SK-N-SH (cell line): Measurements from ENCODE around the gene SEBOX. TPM values are rescaled to one million over a fixed set of nuclear protein-coding genes. Genes with fewer than 3 reads are reported as not detected.

Experiments used
- CTCF ChIA-PET: fragments of 300-600, 350-600 bp; formaldehyde crosslinking; extraction: SDS; loops from one replicate; lab custom pipeline; 2021; lab: Yijun Ruan, JAX
- POLR2A ChIA-PET: fragments of 350-600 bp; sonication (Branson Sonifier 250); formaldehyde crosslinking; extraction: SDS; loops from one replicate; lab custom pipeline; 2020; ENCODE audit warnings: antibody characterized with exemption, inconsistent platforms; lab: Yijun Ruan, JAX
- DNase-seq: peaks from one replicate; pipeline ENCODE4 v3.0.0; 2012
- H2AFZ ChIP-seq: fragments of 200-600 bp; sonication (generic); 2 replicates; pipeline ENCODE4 v1.8.1; 2016; ENCODE audit warnings: antibody characterized with exemption, mild to moderate bottlenecking, low read depth
- H3F3A ChIP-seq: fragments of 200-600 bp; sonication (generic); replicated peaks from 2 replicates; pipeline ENCODE3; 2016; ENCODE audit warnings: antibody characterized with exemption, mild to moderate bottlenecking; ENCODE audit not compliant: insufficient read depth
- H3K27ac ChIP-seq, 2 experiments: fragments of 200-500 bp in 1 of 2; fragments of 200-600 bp in 1 of 2; sonication (Bioruptor generic) in 1 of 2; sonication (generic), shearing (Covaris generic) in 1 of 2; 2 replicates each; pipeline versions ENCODE4 v1.5.1 to v1.6.1; 2014 to 2016; ENCODE audit warnings: low read depth in 2 of 2, inconsistent platforms in 1 of 2, low read length in 1 of 2, mild to moderate bottlenecking in 1 of 2, mixed read lengths in 1 of 2
- H3K27me3 ChIP-seq: fragments of 200-600 bp; sonication (generic), shearing (Covaris generic); 2 replicates; pipeline ENCODE4 v1.6.1; 2016; ENCODE audit warnings: mixed run types; ENCODE audit not compliant: insufficient read depth
- H3K36me3 ChIP-seq, 2 experiments: fragments of 200-500 bp in 1 of 2; fragments of 200-600 bp in 1 of 2; sonication (Bioruptor generic) in 1 of 2; sonication (generic) in 1 of 2; replicated peaks in 1 of 2; 2 replicates each; pipeline versions ENCODE3 to v1.5.1; 2014 to 2016; ENCODE audit warnings: low read length in 1 of 2, mild to moderate bottlenecking in 1 of 2; ENCODE audit not compliant: insufficient read depth in 2 of 2, control insufficient read depth in 1 of 2
- H3K4me1 ChIP-seq, 2 experiments: fragments of 200-500 bp in 1 of 2; fragments of 200-600 bp in 1 of 2; sonication (Bioruptor generic) in 1 of 2; sonication (generic), shearing (Covaris generic) in 1 of 2; 2 replicates each; pipeline versions ENCODE4 v1.5.1 to v1.6.1; 2014 to 2016; ENCODE audit warnings: low read depth in 1 of 2, low read length in 1 of 2, mixed run types in 1 of 2; ENCODE audit not compliant: insufficient read depth in 2 of 2, control insufficient read depth in 1 of 2
- H3K4me2 ChIP-seq: fragments of 200-600 bp; sonication (generic), shearing (Covaris generic); 2 replicates; pipeline ENCODE4 v1.6.1; 2017; ENCODE audit warnings: mixed run types
- H3K4me3 ChIP-seq, 2 experiments: fragments of 200-500 bp in 1 of 2; fragments of 200-600 bp in 1 of 2; sonication (Bioruptor generic) in 1 of 2; sonication (generic), shearing (Covaris generic) in 1 of 2; 2 replicates each; pipeline versions ENCODE4 v1.5.1 to v1.8.1; 2014 to 2016; ENCODE audit warnings: low read depth in 2 of 2, inconsistent platforms in 1 of 2, low read length in 1 of 2, mild to moderate bottlenecking in 1 of 2, mixed read lengths in 1 of 2, moderate library complexity in 1 of 2
- H3K79me2 ChIP-seq: fragments of 200-600 bp; sonication (generic); 2 replicates; pipeline ENCODE4 v1.8.1; 2017; ENCODE audit warnings: mild to moderate bottlenecking; ENCODE audit not compliant: insufficient read depth
- H3K9ac ChIP-seq: fragments of 200-600 bp; sonication (generic); 2 replicates; pipeline ENCODE4 v1.6.1; 2017; ENCODE audit warnings: mixed run types
- H3K9me2 ChIP-seq: fragments of 200-600 bp; sonication (generic); 2 replicates; pipeline ENCODE4 v1.6.1; 2017; ENCODE audit warnings: mixed run types
- H3K9me3 ChIP-seq: fragments of 200-600 bp; sonication (generic); 2 replicates; pipeline ENCODE4 v1.6.1; 2017; ENCODE audit warnings: mixed run types, mild to moderate bottlenecking, moderate library complexity
- H4K20me1 ChIP-seq: fragments of 200-600 bp; sonication (generic); 2 replicates; pipeline ENCODE4 v1.6.1; 2017; ENCODE audit warnings: mild to moderate bottlenecking, mixed run types; ENCODE audit not compliant: insufficient read depth
- CHD2 ChIP-seq: fragments of 150-350 bp; IDR thresholded peaks from 2 replicates; pipeline ENCODE4 v1.6.1; 2018; ENCODE audit warnings: low read length; ENCODE audit not compliant: partially characterized antibody
- CTCF ChIP-seq: fragments of 200-600 bp; sonication (generic); IDR thresholded peaks from 2 replicates; pipeline ENCODE4 v1.6.1; 2017; ENCODE audit warnings: antibody characterized with exemption, mild to moderate bottlenecking, moderate library complexity
- FOSL2 ChIP-seq: IDR thresholded peaks from 2 replicates; pipeline ENCODE4 v1.4.0; 2012; ENCODE audit warnings: low read depth, mild to moderate bottlenecking, moderate library complexity, borderline replicate concordance
- IRF3 ChIP-seq: fragments of 150-350 bp; IDR thresholded peaks from 2 replicates; pipeline ENCODE4 v1.6.1; 2016; ENCODE audit warnings: mild to moderate bottlenecking, low read depth, low read length
- JUND ChIP-seq: IDR thresholded peaks from 2 replicates; pipeline ENCODE4 v1.4.0; 2012
- RAD21 ChIP-seq: IDR thresholded peaks from 2 replicates; pipeline ENCODE4 v1.6.1; 2012; ENCODE audit warnings: mild to moderate bottlenecking, low read length
- SIN3A ChIP-seq: IDR thresholded peaks from 2 replicates; pipeline ENCODE4 v1.6.1; 2012; ENCODE audit warnings: low read depth, mild to moderate bottlenecking, low read length, moderate library complexity, borderline replicate concordance
- TEAD4 ChIP-seq: IDR thresholded peaks from 2 replicates; pipeline ENCODE4 v1.4.0; 2012; ENCODE audit warnings: mild to moderate bottlenecking, borderline replicate concordance; ENCODE audit not compliant: insufficient read depth
- USF2 ChIP-seq: fragments of 150-350 bp; IDR thresholded peaks from 2 replicates; pipeline ENCODE4 v1.6.1; 2017; ENCODE audit warnings: antibody characterized with exemption, low read length, low read depth, borderline replicate concordance
- ZBTB33 ChIP-seq: IDR thresholded peaks from 2 replicates; pipeline ENCODE4 v1.4.0; 2012; ENCODE audit warnings: low read depth, borderline replicate concordance
- WGBS: methylation state at CpG from one replicate; pipeline ENCODE4 v1.1.6; 2017; ENCODE audit warnings: low lambda C conversion rate; 5-methylcytosine and 5-hydroxymethylcytosine counted together
- polyA plus RNA-seq, 3 experiments: library from polyadenylated mRNA; depleted of rRNA; stranded (reverse); fragments of >200 nt; gene quantifications; 2 replicates each; pipeline ENCODE4 v1.2.3, GENCODE V29; 2012

Gene SEBOX
- polyA plus RNA-seq, 1 of the 3 experiments (the other 2 are of a cell fraction) = not detected

- no peak for TF ChIP-seq ZBTB33
- TF ChIP-seq IRF3 = no peak
- no peak for TF ChIP-seq RAD21
- no peak for TF ChIP-seq FOSL2
- no peak for TF ChIP-seq CHD2
- TF ChIP-seq JUND = no peak
- no peak for TF ChIP-seq TEAD4
- no peak for TF ChIP-seq USF2
These were observed 7.9 kb upstream of the SEBOX start (continued) for GRCh38 chr17:28372945-28373274.

- POLR2A ChIA-PET = interaction anchor here (1.4 to 4.5 kb wide), 2 partner anchors 15 to 33 kb away, joined by 3 to 34 read pairs; partner anchors contain the start of gene POLDIP2
- Histone ChIP-seq H3K27me3 (no peaks in the 10 kb centered on the region), H3K36me3 (peaks cover 0 to 3% of the 10 kb centered on the region in 2 experiments), H3F3A (peaks cover 15% of the 10 kb centered on the region), H4K20me1 (peaks cover 32% of the 10 kb centered on the region), H3K9ac (peak overlapping the region; percentile 81), H3K27ac (peak overlapping the region; percentile 73 to 90)
- peak; percentile 67 for DNase-seq
- CTCF ChIA-PET = no interaction called here
- TF ChIP-seq SIN3A = peak; percentile 8; the same call in 1 of the 2 replicates
- TF ChIP-seq CTCF = no peak
- TF ChIP-seq, all 33 proteins: peak for 1
- Histone ChIP-seq H3K4me1 (peaks cover 15 to 28% of the 10 kb centered on the region in 2 experiments), H3K79me2 (peaks cover 45% of the 10 kb centered on the region), H2AFZ (peak overlapping the region; percentile 82), H3K4me2 (peak overlapping the region; percentile 96), H3K4me3 (peak overlapping the region; percentile 60 to 84), H3K9me3 (no peaks in the 10 kb centered on the region), H3K9me2 (no peaks in the 10 kb centered on the region)
- WGBS = 38% methylated on average over 12 of the region's 53 CpGs
These were observed 7.4 kb upstream of the SEBOX start for GRCh38 chr17:28372203-28372944.
